DOHH2 (cell line): ENCODE data around the gene MTMR2.

ENCODE experiments used
- H3F3A ChIP-seq: fragments of 200-600 bp; sonication (generic), shearing (Covaris generic); 2 replicates; pipeline ENCODE4 v1.6.0; 2016; ENCODE audit warnings: antibody characterized with exemption, mild to moderate bottlenecking; ENCODE audit not compliant: control insufficient read depth, insufficient read depth
- H3K27ac ChIP-seq: fragments of 200-600 bp; sonication (generic); 2 replicates; pipeline ENCODE4 v1.5.1; 2014; ENCODE audit warnings: low read depth, mild to moderate bottlenecking, low read length, moderate library complexity
- H3K27me3 ChIP-seq: fragments of 200-600 bp; sonication (generic); 2 replicates; pipeline ENCODE4 v1.6.1; 2014; ENCODE audit warnings: mild to moderate bottlenecking, low read length, mixed read lengths; ENCODE audit not compliant: control insufficient read depth
- H3K36me3 ChIP-seq: fragments of 200-600 bp; sonication (generic); 2 replicates; pipeline ENCODE4 v1.6.1; 2014; ENCODE audit warnings: mild to moderate bottlenecking, low read length, moderate library complexity, mixed read lengths; ENCODE audit not compliant: control insufficient read depth
- H3K4me1 ChIP-seq: fragments of 200-600 bp; sonication (generic); 2 replicates; pipeline ENCODE4 v1.6.1; 2014; ENCODE audit warnings: mild to moderate bottlenecking, low read length, mixed read lengths; ENCODE audit not compliant: control insufficient read depth
- H3K4me2 ChIP-seq: fragments of 200-600 bp; sonication (generic); 2 replicates; pipeline ENCODE4 v1.6.0; 2014; ENCODE audit warnings: mild to moderate bottlenecking, low read length, moderate library complexity
- H3K4me3 ChIP-seq: fragments of 200-600 bp; sonication (generic); 2 replicates; pipeline ENCODE4 v1.5.1; 2014; ENCODE audit warnings: mild to moderate bottlenecking, low read length, mixed read lengths
- H3K79me2 ChIP-seq: fragments of 200-600 bp; sonication (generic); 2 replicates; pipeline ENCODE4 v1.6.1; 2014; ENCODE audit warnings: mild to moderate bottlenecking, low read length, mixed read lengths; ENCODE audit not compliant: control insufficient read depth
- H3K9me2 ChIP-seq: fragments of 200-600 bp; sonication (generic); replicated peaks from 2 replicates; pipeline ENCODE4 v1.6.1; 2014; ENCODE audit warnings: mild to moderate bottlenecking, low read length, mixed read lengths; ENCODE audit not compliant: control insufficient read depth
- H3K9me3 ChIP-seq: fragments of 200-600 bp; sonication (generic); 2 replicates; pipeline ENCODE4 v1.6.1; 2014; ENCODE audit warnings: antibody characterized with exemption, low read length, mixed read lengths; ENCODE audit not compliant: control insufficient read depth, insufficient read depth
- H4K20me1 ChIP-seq: fragments of 200-600 bp; sonication (generic); 2 replicates; pipeline ENCODE4 v1.6.0; 2014; ENCODE audit warnings: low read depth, mild to moderate bottlenecking, antibody characterized with exemption, low read length, moderate library complexity; ENCODE audit not compliant: control insufficient read depth, insufficient read depth
- CTCF ChIP-seq: fragments of 200-600 bp; sonication (generic); IDR thresholded peaks from one replicate; pipeline ENCODE4 v1.5.1; 2014; ENCODE audit warnings: antibody characterized with exemption, mild to moderate bottlenecking, low read depth, low read length; ENCODE audit not compliant: poor library complexity, severe bottlenecking
- EZH2phosphoT487 ChIP-seq: fragments of 200-600 bp; sonication (generic); IDR thresholded peaks from 2 replicates; pipeline ENCODE4 v1.6.1; 2017; ENCODE audit warnings: borderline replicate concordance, mild to moderate bottlenecking, antibody characterized with exemption, low read length, moderate library complexity, mixed read lengths

MTMR2 gene

GRCh38 chr11:95948637-95949036 lies 24.7 kb upstream of the MTMR2 start:
- H3K79me2 ChIP-seq = no peaks in the 10 kb centered on the region
- no peak for TF ChIP-seq CTCF
- TF ChIP-seq EZH2phosphoT487 = no peak

DNA sequence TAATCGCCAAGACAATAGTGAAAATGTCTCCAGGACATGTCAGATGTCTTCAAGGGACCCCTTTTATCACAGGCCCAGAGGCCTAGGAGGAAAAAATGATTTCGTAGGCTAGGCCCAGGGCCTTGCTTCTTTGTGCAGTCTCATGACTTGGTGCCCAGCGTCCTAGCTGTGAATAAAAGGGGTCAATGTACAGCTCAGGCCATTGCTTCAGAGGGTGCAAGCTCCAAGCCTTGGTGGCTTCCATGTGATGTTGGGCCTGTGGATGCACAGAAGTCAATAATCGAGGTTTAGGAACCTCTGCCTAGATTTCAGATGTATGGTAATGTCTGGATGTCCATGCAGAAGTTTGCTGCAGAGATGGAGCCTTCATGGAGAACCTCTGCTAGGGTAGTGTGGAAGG lies 20.7 kb upstream of the MTMR2 start:
- no peak overlapping the region for H3K4me2 ChIP-seq
- TF ChIP-seq EZH2phosphoT487 = no peak
- TF ChIP-seq CTCF = no peak
- no peaks in the 10 kb centered on the region for H3F3A ChIP-seq
- H3K27ac ChIP-seq = no peak overlapping the region
- H3K27me3 ChIP-seq = no peaks in the 10 kb centered on the region
- H3K36me3 ChIP-seq = no peaks in the 10 kb centered on the region
- H4K20me1 ChIP-seq = no peaks in the 10 kb centered on the region
- H3K9me3 ChIP-seq = peaks cover 29% of the 10 kb centered on the region; the same call in 1 of the 2 replicates
- no peak overlapping the region for H3K4me3 ChIP-seq
- H3K4me1 ChIP-seq = no peaks in the 10 kb centered on the region
- H3K9me2 ChIP-seq = no peaks in the 10 kb centered on the region
- H3K79me2 ChIP-seq = no peaks in the 10 kb centered on the region

More at GRCh38 chr11:95948637-95949036, 24.7 kb upstream of the MTMR2 start:
- Histone ChIP-seq H3K4me1 (no peaks in the 10 kb centered on the region), H3K9me3 (peaks cover 25% of the 10 kb centered on the region; the same call in 1 of the 2 replicates), H3F3A (no peaks in the 10 kb centered on the region), H3K4me2 (no peak overlapping the region), H3K27ac (no peak overlapping the region), H3K9me2 (no peaks in the 10 kb centered on the region), H3K4me3 (no peak overlapping the region), H3K36me3 (no peaks in the 10 kb centered on the region), H3K27me3 (no peaks in the 10 kb centered on the region), H4K20me1 (no peaks in the 10 kb centered on the region)

- Histone ChIP-seq H3K27ac (no peak overlapping the region), H3K27me3 (no peaks in the 10 kb centered on the region), H4K20me1 (no peaks in the 10 kb centered on the region), H3K9me2 (no peaks in the 10 kb centered on the region), H3K79me2 (no peaks in the 10 kb centered on the region), H3K4me1 (no peaks in the 10 kb centered on the region), H3F3A (no peaks in the 10 kb centered on the region), H3K36me3 (no peaks in the 10 kb centered on the region), H3K9me3 (peaks cover 29% of the 10 kb centered on the region; the same call in 1 of the 2 replicates), H3K4me3 (no peak overlapping the region), H3K4me2 (no peak overlapping the region)
- TF ChIP-seq EZH2phosphoT487 (no peak), CTCF (no peak)
Measured at GRCh38 chr11:95943546-95943945, 19.6 kb upstream of the MTMR2 start.
